Adipocyte (in vitro differentiated cells): ENCODE measurements around the gene GTPBP2.
"Not testable (repeated sequence)": the region's sequence is repeated elsewhere in the genome, so short reads cannot be mapped to it uniquely, and the experiment has no call there.

Experiments
- DNase-seq: peaks from one replicate; pipeline ENCODE4 v3.0.0-alpha.2; 2015; ENCODE audit warnings: low read depth
- H3K27me3 ChIP-seq: replicated peaks from 2 replicates; pipeline ENCODE4 v1.7.0; 2013; ENCODE audit warnings: mild to moderate bottlenecking, low read length, moderate library complexity; ENCODE audit not compliant: control insufficient read depth, insufficient read depth
- H3K36me3 ChIP-seq: 2 replicates; pipeline ENCODE4 v1.7.0; 2013; ENCODE audit warnings: low read length, mild to moderate bottlenecking, moderate library complexity; ENCODE audit not compliant: control insufficient read depth, insufficient read depth, severe bottlenecking
- H3K4me1 ChIP-seq: 2 replicates; pipeline ENCODE4 v1.7.0; 2013; ENCODE audit warnings: mild to moderate bottlenecking, low read length, moderate library complexity; ENCODE audit not compliant: control insufficient read depth, insufficient read depth
- H3K4me3 ChIP-seq: 2 replicates; pipeline ENCODE4 v1.7.0; 2013; ENCODE audit warnings: mild to moderate bottlenecking, low read length, moderate library complexity
- H3K9ac ChIP-seq: 2 replicates; pipeline ENCODE4 v1.7.0; 2013; ENCODE audit warnings: mild to moderate bottlenecking, low read length, moderate library complexity
- H3K9me3 ChIP-seq: 2 replicates; pipeline ENCODE4 v1.7.0; 2013; ENCODE audit warnings: mild to moderate bottlenecking, low read length, moderate library complexity; ENCODE audit not compliant: control insufficient read depth

Gene GTPBP2

DNA sequence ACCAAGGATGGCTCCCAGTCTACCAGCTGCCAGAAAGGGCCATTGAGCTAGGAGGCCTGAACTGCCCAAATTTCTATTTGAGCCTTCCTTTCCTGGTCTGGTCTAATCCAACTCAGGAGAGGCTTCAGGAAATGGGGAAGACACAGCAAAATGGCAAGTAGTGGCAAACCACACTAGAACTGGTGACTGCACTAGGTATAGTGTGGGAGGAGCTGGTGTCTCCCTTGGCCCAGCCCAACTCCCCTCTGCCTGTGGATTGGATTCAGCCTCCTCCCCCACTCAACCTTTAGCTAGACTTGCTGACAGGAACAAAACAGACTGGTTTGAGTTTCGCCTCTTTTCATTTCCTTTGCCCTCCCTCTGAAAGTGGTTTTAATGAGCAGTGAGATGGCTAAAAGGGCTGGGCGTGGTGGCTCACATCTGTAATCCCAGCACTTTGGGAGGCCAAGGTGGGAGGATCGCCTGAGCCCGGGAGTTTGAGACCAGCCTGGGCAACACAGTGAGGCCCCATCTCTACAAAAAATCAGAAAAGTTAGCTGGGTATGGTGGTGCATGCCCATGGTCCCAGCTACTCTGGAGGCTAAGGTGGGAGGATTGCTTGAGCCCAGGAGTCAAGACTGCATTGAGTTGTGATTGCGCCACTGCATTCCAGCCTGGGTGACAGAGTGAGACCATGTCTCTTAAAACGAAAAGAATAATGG is 41.0 kb upstream of the GTPBP2 start:
- Histone ChIP-seq H3K36me3 (peaks cover 26% of the 10 kb centered on the region), H3K27me3 (no peaks in the 10 kb centered on the region), H3K9ac (peak overlapping the region; percentile 56), H3K4me3 (no peak overlapping the region), H3K4me1 (peaks cover 62% of the 10 kb centered on the region), H3K9me3 (no peaks in the 10 kb centered on the region)
- no peak for DNase-seq

DNA sequence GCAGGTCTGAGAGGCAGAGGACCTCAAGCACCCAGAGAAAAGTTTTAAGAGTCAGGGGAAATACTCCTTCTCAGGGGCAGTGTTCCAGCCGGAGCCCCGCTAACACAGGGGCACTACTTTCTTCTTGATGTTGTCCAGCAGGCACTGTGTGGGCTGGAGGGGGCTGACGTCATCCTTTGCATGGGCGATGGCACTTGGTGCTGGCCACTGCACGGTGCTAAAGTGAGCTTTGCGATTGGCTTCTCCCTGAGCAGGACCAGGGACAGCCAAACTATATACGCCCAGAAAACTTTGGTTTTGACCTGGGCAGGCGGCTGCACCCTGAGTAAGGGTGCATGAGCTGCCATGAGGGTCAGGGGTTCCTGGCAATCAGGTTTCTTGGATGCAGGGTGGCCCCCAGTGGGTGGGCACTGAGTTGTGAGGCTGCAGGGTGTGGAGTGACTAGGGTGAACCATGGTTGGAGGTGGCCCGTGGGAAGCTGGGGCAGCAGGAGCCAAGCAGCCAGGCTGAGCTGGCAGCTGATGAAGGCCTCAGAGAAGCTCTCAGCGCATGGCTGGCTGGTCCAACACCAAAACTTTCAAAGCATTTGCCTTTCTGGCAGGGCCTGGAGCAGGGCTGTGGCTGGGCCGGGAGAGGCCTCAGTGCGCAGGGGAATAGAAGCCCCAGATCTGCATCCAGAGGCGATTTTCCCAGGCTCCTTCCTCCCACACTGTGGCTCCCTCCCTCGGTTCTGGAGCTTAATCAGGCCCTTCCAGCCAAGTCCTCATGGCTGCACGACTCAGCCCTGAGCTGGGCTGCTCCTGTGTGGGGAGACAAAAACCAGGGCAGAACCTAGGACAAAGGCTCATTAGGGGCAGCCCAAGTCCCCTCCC is 40.2 kb upstream of the GTPBP2 start:
- Histone ChIP-seq H3K4me1 (peaks cover 62% of the 10 kb centered on the region), H3K27me3 (no peaks in the 10 kb centered on the region), H3K9me3 (no peaks in the 10 kb centered on the region), H3K36me3 (peaks cover 19% of the 10 kb centered on the region), H3K4me3 (no peak overlapping the region), H3K9ac (peak overlapping the region; percentile 56)
- peak; percentile 7 for DNase-seq

DNA sequence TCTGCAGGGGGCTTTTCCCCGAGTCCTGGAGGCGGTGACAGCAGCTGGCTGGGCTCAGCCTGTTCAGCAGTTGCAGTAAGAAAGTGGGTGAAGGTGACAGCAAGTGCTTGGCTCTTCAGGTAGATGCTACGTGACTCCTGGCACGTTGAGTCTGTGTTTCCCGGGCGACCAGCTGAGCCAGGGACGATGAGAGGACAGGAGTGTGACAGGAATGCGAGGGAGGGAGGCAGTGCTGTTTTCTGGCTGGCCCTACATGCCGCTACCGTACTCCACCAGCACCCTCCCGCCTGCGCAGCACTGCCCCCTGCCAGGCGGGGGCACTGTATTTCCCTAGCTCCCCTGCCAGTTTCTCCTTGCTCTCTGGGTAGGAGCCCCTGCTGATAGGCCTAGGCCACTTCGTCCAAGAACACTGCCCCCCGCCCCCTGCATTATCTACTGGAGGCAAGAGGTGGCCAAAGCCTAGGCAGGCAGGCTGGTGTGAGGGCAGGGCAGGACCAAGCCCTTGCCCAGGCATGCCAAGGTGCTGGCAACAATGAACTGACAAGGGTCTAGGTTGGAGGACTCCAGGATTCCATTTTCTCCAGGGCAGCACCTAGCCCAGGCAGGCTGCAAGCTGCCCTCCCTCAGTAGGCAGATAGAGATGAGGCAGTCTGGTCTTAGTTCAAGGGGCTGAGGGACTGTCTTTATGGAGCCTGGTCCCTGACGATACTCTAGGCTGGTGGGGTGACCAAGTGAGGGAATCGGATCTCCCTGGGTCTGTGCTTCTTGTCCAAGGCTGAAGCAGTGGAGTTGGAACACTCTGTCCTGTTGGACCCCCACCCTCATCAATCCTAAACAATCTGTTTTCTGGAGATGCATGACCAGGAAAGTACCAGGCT is 39.3 kb upstream of the GTPBP2 start:
- H3K36me3 ChIP-seq: peaks cover 11% of the 10 kb centered on the region
- peak; percentile 69 for DNase-seq
- no peak overlapping the region for H3K9ac ChIP-seq
- no peaks in the 10 kb centered on the region for H3K9me3 ChIP-seq
- H3K4me3 ChIP-seq: no peak overlapping the region
- no peaks in the 10 kb centered on the region for H3K27me3 ChIP-seq
- H3K4me1 ChIP-seq: peaks cover 60% of the 10 kb centered on the region

DNA sequence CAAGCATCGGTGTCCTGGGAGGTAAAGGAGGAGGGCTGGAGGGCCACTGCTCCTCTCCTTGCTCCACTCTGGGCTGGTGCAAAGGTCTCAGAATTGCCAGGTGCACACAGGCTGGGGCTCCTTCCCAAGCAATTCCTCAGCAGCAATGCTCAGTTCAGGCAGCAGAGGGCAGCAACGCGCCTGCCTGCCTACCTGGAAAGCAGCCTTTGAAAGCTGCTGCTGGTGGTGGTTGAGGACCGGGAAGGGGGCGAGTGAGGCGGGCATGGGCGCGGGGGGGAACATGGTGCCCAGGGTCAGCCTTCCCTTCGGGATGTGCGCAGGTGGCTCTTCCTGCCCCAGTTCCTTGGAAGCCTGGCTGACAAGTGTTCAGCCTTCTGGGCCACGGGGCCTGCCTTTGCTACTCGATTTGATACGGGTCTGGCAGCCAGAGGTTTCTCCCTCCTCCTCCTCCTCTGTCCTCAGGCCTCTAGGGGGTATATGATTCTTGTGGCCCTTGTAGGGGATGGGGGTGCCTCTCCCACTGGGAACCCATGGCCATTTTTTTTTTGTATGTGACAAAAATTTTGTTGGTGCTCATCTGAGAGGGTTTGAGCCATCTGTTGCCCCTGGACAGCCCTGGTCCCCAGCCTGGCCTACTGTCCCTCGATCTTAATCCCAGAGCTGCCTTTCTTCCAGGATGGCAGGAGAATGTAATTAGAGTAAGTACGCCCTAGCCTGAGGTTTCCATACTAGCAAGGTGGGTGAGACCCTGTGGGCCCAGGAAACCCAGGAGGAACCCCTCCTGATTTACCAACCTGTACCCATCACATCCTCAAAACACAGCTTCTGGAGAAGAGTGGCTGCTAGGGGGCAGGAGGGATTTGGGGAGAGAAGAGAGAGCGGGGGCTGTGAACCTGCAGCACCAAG is 38.4 kb upstream of the GTPBP2 start:
- Histone ChIP-seq H3K27me3 (no peaks in the 10 kb centered on the region), H3K9ac (no peak overlapping the region), H3K4me3 (no peak overlapping the region), H3K4me1 (peaks cover 52% of the 10 kb centered on the region), H3K36me3 (peaks cover 11% of the 10 kb centered on the region), H3K9me3 (no peaks in the 10 kb centered on the region)
- peak; percentile 86 for DNase-seq

DNA sequence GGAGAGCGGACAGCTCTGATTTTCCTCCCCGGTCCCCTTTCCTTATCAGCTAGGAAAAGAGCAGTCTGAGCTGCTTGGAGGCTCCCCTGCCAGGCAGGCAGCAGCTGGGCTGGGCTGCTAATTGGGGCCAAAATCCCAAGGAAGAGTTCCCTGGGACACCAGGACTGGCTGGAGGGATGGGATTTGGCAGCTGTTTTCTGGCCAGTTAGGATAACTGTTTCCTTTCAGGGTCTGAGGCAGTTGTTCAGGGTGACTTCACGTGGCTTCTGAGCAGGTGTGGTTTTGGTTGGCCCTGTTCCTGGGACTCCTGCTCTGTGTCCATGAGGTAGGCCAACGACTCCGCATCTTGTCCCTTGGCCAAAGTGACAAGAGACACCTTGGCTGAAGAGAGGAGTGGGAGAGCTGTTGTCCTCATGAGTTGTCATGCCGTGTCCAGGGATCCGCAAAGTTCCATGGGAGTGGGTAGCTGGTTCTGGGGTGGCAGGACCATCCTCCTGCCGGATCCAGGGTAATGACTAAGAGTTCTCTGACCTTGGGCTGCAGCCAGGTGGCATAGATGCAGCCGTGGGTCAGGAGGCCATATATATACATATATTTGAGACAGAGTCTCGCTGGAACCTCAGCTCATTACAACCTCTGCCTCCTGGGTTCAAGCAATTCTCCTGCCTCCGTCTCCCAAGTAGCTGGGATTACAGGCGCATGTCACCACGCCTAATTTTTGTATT is 37.3 kb upstream of the GTPBP2 start:
- Histone ChIP-seq H3K9ac (no peak overlapping the region), H3K9me3 (no peaks in the 10 kb centered on the region), H3K36me3 (peaks cover 6% of the 10 kb centered on the region), H3K4me1 (peaks cover 41% of the 10 kb centered on the region), H3K4me3 (no peak overlapping the region), H3K27me3 (no peaks in the 10 kb centered on the region)
- DNase-seq: no peak

DNA sequence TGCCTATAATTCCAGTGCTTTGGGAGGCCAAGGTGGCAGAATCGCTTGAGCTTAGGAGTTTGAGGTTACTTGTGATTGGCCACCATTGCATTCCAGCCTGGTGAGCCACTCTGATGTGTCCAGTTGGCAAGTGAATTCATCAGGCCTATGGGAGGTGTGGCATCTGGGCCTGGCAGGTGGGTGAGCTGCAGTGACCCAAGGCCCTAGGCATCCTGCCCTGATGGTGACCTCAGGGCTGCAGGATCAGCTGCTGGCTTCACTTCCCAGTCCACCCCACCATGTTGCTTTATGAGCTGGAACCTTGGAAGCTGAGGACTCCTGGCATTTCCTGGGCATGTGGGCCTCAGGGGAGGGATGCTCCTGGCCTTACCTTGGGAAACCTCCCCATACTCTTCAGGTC is 36.3 kb upstream of the GTPBP2 start:
- no peaks in the 10 kb centered on the region for H3K36me3 ChIP-seq
- no peaks in the 10 kb centered on the region for H3K9me3 ChIP-seq
- no peaks in the 10 kb centered on the region for H3K27me3 ChIP-seq
- no peak overlapping the region for H3K9ac ChIP-seq
- peaks cover 31% of the 10 kb centered on the region for H3K4me1 ChIP-seq
- no peak for DNase-seq
- no peak overlapping the region for H3K4me3 ChIP-seq

DNA sequence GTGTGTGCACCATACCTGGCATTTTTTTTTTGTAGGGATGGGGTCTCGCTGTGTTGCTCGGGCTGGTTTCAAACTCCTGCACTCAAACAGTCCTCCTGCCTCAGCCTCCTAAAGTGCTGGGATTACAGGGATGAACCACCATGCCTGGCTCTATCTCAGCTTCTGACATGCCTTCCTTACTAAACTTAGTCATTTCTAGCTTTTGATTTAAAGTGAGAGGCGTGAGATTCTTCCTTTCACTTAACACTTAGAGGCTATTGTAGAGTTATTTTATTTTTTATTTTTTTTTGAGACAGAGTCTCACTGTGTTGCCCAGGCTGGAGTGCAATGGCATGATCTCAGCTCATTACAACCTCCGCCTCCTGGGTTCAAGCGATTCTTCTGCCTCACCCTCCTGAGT is 33.9 kb upstream of the GTPBP2 start:
- H3K36me3 ChIP-seq, H3K27me3 ChIP-seq, H3K9me3 ChIP-seq, DNase-seq, H3K4me3 ChIP-seq, H3K9ac ChIP-seq, H3K4me1 ChIP-seq: not testable (repeated sequence)

DNA sequence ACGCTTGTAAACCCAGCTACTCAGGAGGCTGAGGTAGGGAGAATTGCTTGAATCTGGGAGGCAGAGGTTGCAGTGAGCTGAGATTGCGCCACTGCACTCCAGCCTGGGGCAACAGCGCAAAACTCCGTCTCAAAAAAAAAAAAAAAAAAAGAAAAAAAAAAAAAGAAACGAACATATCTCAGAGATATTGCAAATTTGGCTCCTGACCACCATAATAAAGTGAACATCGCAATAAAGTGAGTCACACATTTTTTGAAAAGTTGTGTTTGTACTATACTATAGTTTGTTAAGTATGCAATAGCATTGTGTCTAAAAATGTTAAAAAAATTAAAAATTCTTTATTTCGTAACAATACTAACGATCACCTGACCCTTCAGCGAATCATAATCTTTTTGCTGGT is 29.1 kb upstream of the GTPBP2 start:
- Histone ChIP-seq H3K9me3 (no peaks in the 10 kb centered on the region), H3K9ac (no peak overlapping the region), H3K36me3 (no peaks in the 10 kb centered on the region), H3K4me1 (no peaks in the 10 kb centered on the region), H3K27me3 (no peaks in the 10 kb centered on the region), H3K4me3 (no peak overlapping the region)
- DNase-seq: no peak

DNA sequence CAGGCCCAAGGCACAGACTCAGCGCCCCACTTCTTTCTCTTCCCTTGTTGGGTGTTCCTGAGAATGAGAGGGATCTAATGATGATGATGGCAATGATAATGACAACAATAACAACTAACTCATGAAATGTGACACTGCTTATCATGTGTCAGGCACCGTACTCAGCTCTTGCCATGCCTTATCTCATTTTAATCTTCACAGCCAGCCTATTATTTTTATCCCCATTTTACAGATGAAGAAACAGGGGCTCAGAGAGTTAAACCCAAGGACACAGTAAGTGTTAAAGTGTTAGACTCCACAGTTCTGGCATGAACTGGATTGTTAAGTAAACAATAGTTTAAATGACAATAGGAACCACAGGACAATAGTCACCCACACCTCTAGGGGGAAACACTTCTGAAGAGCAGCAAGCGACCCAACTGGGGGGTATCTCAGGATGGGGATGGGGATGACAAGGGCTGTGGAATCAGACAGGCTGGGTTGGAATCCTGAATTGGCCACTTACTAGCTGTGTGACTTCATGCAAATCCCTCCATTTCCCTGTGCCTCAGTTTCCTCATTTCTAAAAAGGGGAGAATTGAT is 28.2 kb upstream of the GTPBP2 start:
- DNase-seq: no peak
- no peaks in the 10 kb centered on the region for H3K27me3 ChIP-seq
- H3K9me3 ChIP-seq: no peaks in the 10 kb centered on the region
- no peaks in the 10 kb centered on the region for H3K36me3 ChIP-seq
- H3K9ac ChIP-seq: no peak overlapping the region
- no peak overlapping the region for H3K4me3 ChIP-seq
- H3K4me1 ChIP-seq: no peaks in the 10 kb centered on the region

DNA sequence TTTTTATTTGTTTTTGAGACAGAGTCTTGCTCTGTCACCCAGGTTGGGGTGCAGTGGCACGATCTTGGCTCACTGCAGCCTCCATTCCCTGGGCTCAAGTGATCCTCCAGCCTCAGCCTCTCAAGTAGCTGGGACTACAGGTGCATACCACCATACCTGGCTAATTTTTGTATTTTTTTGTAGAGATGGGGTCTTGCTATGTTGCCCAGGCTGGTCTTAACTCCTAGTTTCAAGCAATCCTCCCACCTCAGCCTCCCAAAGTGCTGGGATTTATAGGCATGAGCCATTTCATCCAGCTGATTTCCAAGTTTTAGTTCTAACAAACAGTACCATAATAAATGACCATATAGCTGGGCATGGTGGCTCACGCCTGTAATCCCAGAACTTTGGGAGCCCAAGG is 23.8 kb upstream of the GTPBP2 start:
- not testable (repeated sequence) for DNase-seq, H3K9me3 ChIP-seq, H3K9ac ChIP-seq, H3K27me3 ChIP-seq, H3K36me3 ChIP-seq, H3K4me3 ChIP-seq, H3K4me1 ChIP-seq
